Liver (tissue), 9 donors: ENCODE data around the gene SHISAL1. TPM values are rescaled to one million over a fixed set of nuclear protein-coding genes. Genes with fewer than 3 reads are reported as not detected.

ENCODE experiments used
- DNase-seq: peaks from one replicate; pipeline ENCODE4 v3.0.0-alpha.2; 2017; ENCODE audit warnings: low spot score
- H3K27ac ChIP-seq, 2 donors: one replicate each; pipeline ENCODE4 v1.7.0; 2013; ENCODE audit warnings: inconsistent platforms in 2 of 2, low read length in 2 of 2, control low read depth in 1 of 2, low read depth in 1 of 2, mild to moderate bottlenecking in 1 of 2
- H3K27me3 ChIP-seq, 4 donors: one replicate each; pipeline versions ENCODE4 v1.6.1 to v1.7.0; 2013; ENCODE audit warnings: low read length in 3 of 4, inconsistent platforms in 1 of 4, mild to moderate bottlenecking in 1 of 4, moderate library complexity in 1 of 4; ENCODE audit not compliant: control insufficient read depth in 4 of 4, insufficient read depth in 4 of 4
- H3K36me3 ChIP-seq, 4 donors: one replicate each; pipeline versions ENCODE4 v1.6.1 to v1.7.0; 2013; ENCODE audit warnings: low read length in 3 of 4, mild to moderate bottlenecking in 3 of 4, low read depth in 1 of 4, moderate library complexity in 1 of 4; ENCODE audit not compliant: control insufficient read depth in 4 of 4, insufficient read depth in 3 of 4
- H3K4me1 ChIP-seq, 4 donors: one replicate each; pipeline versions ENCODE4 v1.6.1 to v1.7.0; 2013; ENCODE audit warnings: low read length in 3 of 4, mild to moderate bottlenecking in 3 of 4, moderate library complexity in 1 of 4; ENCODE audit not compliant: control insufficient read depth in 4 of 4, insufficient read depth in 4 of 4
- H3K4me3 ChIP-seq, 3 donors: one replicate each; pipeline versions ENCODE4 v1.6.1 to v1.7.0; 2013; ENCODE audit warnings: low read length in 3 of 3, control low read depth in 1 of 3, low read depth in 1 of 3, mild to moderate bottlenecking in 1 of 3
- H3K9ac ChIP-seq, 2 donors: one replicate each; pipeline ENCODE4 v1.7.0; 2013; ENCODE audit warnings: low read length in 2 of 2, mild to moderate bottlenecking in 2 of 2, moderate library complexity in 2 of 2, control low read depth in 1 of 2, low read depth in 1 of 2
- H3K9me3 ChIP-seq, 4 donors: one replicate each; pipeline versions ENCODE4 v1.6.1 to v1.7.0; 2013; ENCODE audit warnings: low read length in 3 of 4; ENCODE audit not compliant: control insufficient read depth in 4 of 4
- ATF3 ChIP-seq: IDR thresholded peaks from 2 replicates; pipeline ENCODE4 v1.6.1; 2016; ENCODE audit warnings: antibody characterized with exemption
- CTCF ChIP-seq: fragments of 150-350 bp; IDR thresholded peaks from 2 replicates; pipeline ENCODE4 v1.5.1; 2017; ENCODE audit warnings: improper control_type of control experiment, low read depth, low read length; ENCODE audit not compliant: missing input control
- EGR1 ChIP-seq, 2 donors: IDR thresholded peaks; 2 replicates each; pipeline ENCODE4 v1.6.1; 2016 to 2018; ENCODE audit warnings: antibody characterized with exemption in 2 of 2, low read depth in 2 of 2
- FOXA1 ChIP-seq: IDR thresholded peaks from 2 replicates; pipeline ENCODE4 v1.6.1; 2016; ENCODE audit warnings: antibody characterized with exemption
- FOXA2 ChIP-seq: IDR thresholded peaks from 2 replicates; pipeline ENCODE4 v1.6.1; 2016; ENCODE audit warnings: antibody characterized with exemption
- GABPA ChIP-seq, 2 donors: IDR thresholded peaks in 1 of 2; conservative IDR thresholded peaks in 1 of 2; 2 replicates each; pipeline ENCODE4 v1.6.1; 2016; ENCODE audit warnings: antibody characterized with exemption in 2 of 2, mild to moderate bottlenecking in 1 of 2, moderate library complexity in 1 of 2
- HNF4A ChIP-seq, 2 donors: conservative IDR thresholded peaks; 2 replicates each; pipeline ENCODE4 v1.6.1; 2016; ENCODE audit warnings: antibody characterized with exemption in 2 of 2, mild to moderate bottlenecking in 2 of 2
- HNF4G ChIP-seq: IDR thresholded peaks from 2 replicates; pipeline ENCODE4 v1.6.1; 2016; ENCODE audit warnings: antibody characterized with exemption
- JUND ChIP-seq, 2 donors: IDR thresholded peaks; 2 replicates each; pipeline ENCODE4 v1.6.1; 2016; ENCODE audit warnings: antibody characterized with exemption in 2 of 2
- MAX ChIP-seq: IDR thresholded peaks from 2 replicates; pipeline ENCODE4 v1.6.1; 2016; ENCODE audit warnings: antibody characterized with exemption
- NR2F2 ChIP-seq: IDR thresholded peaks from 2 replicates; pipeline ENCODE4 v1.6.1; 2016; ENCODE audit warnings: antibody characterized with exemption
- RAD21 ChIP-seq, 2 donors: IDR thresholded peaks; 2 replicates each; pipeline ENCODE4 v1.6.1; 2016; ENCODE audit warnings: antibody characterized with exemption in 2 of 2, mild to moderate bottlenecking in 2 of 2
- REST ChIP-seq: IDR thresholded peaks from 2 replicates; pipeline ENCODE4 v1.6.1; 2016; ENCODE audit warnings: antibody characterized with exemption, mild to moderate bottlenecking
- RXRA ChIP-seq, 2 donors: IDR thresholded peaks; 2 replicates each; pipeline ENCODE4 v1.6.1; 2017 to 2018; ENCODE audit warnings: antibody characterized with exemption in 2 of 2, mild to moderate bottlenecking in 1 of 2
- SP1 ChIP-seq: IDR thresholded peaks from 2 replicates; pipeline ENCODE4 v1.6.1; 2018; ENCODE audit warnings: antibody characterized with exemption, mild to moderate bottlenecking
- TAF1 ChIP-seq: conservative IDR thresholded peaks from 2 replicates; pipeline ENCODE4 v1.6.1; 2016; ENCODE audit warnings: antibody characterized with exemption, mild to moderate bottlenecking
- YY1 ChIP-seq: IDR thresholded peaks from 2 replicates; pipeline ENCODE4 v1.6.1; 2016; ENCODE audit warnings: antibody characterized with exemption, mild to moderate bottlenecking
- ZBTB33 ChIP-seq: IDR thresholded peaks from 2 replicates; pipeline ENCODE4 v1.6.1; 2016; ENCODE audit warnings: antibody characterized with exemption
- WGBS: extraction: QIAGEN DNeasy Blood & Tissue Kit; methylation state at CpG from one replicate; pipeline ENCODE4 v1.1.7; 2013; 5-methylcytosine and 5-hydroxymethylcytosine counted together
- polyA plus RNA-seq, 2 donors: library from polyadenylated mRNA; stranded (reverse) in 1 of 2; unstranded in 1 of 2; fragments of 200-250 nt in 1 of 2; fragments of >200 nt in 1 of 2; fragmentation: Nextera tagmentation in 1 of 2; extraction: Ambion mirVana in 1 of 2; gene quantifications; one replicate each; pipeline versions ENCODE4 v1.2.1 to v1.2.3, GENCODE V29; 2013 to 2015
- total RNA-seq, 2 donors: library from RNA; depleted of rRNA; stranded (reverse); fragments of >200 nt; gene quantifications; one replicate each; pipeline ENCODE4 v1.2.3, GENCODE V29; 2014
- donor health status: healthy.
- donor health status: healthy.
- donor health status: healthy.
- donor health status: healthy.
- donor health status: healthy.

Gene SHISAL1
- total and polyA plus RNA-seq, 4 donors = 0.07 to 0.17 (median 0.13) TPM

- no peaks in the 10 kb centered on the region for H3K9me3 ChIP-seq
- DNase-seq = no peak
- H3K9ac ChIP-seq = no peak overlapping the region
- no peak for TF ChIP-seq HNF4A (conservative IDR thresholded peaks at IDR 0.05)
- TF ChIP-seq HNF4G = no peak
- no peak for TF ChIP-seq RAD21 (IDR thresholded peaks at IDR 0.05)
- no peak for TF ChIP-seq RXRA (IDR thresholded peaks at IDR 0.05)
- TF ChIP-seq ATF3 = no peak
- TF ChIP-seq REST = no peak
- no peak for TF ChIP-seq ZBTB33
- no peak for TF ChIP-seq YY1
- no peak for TF ChIP-seq MAX
- no peak for TF ChIP-seq EGR1 (IDR thresholded peaks at IDR 0.05; ENCODE audit: low read depth in 2 of 2)
- TF ChIP-seq NR2F2 = no peak
- no peak for TF ChIP-seq TAF1
- no peak for TF ChIP-seq FOXA2
- no peak for TF ChIP-seq JUND (IDR thresholded peaks at IDR 0.05)
- H3K27ac ChIP-seq = no peak overlapping the region
- WGBS = 4% methylated on average over 103 of the region's 103 CpGs
- H3K36me3 ChIP-seq = no peaks in the 10 kb centered on the region
- peak overlapping the region in 1 of 3 donors; percentile 39 for H3K4me3 ChIP-seq
- H3K27me3 ChIP-seq = peaks cover 0 to 9% (median under 1%) of the 10 kb centered on the region in 4 donors
- peaks cover 0 to 16% (median 2%) of the 10 kb centered on the region in 4 donors for H3K4me1 ChIP-seq
These were observed 18.3 kb upstream of the SHISAL1 start for GRCh38 chr22:44330744-44331660.

GRCh38 chr22:44330188-44330743, 17.5 kb upstream of the SHISAL1 start:
- Histone ChIP-seq H3K4me3 (no peak overlapping the region), H3K27ac (no peak overlapping the region), H3K9ac (no peak overlapping the region), H3K27me3 (peaks cover 0 to 9% (median under 1%) of the 10 kb centered on the region in 4 donors), H3K9me3 (no peaks in the 10 kb centered on the region), H3K36me3 (no peaks in the 10 kb centered on the region), H3K4me1 (peaks cover 2 to 21% (median 3%) of the 10 kb centered on the region in 4 donors)
- DNase-seq = no peak
- 28% methylated on average over 12 of the region's 12 CpGs for WGBS
- TF ChIP-seq RAD21 (IDR thresholded peaks at IDR 0.05) (no peak), GABPA (IDR thresholded peaks at IDR 0.05 in 1 of 2, conservative IDR thresholded peaks at IDR 0.05 in 1 of 2) (no peak), RXRA (IDR thresholded peaks at IDR 0.05) (no peak), FOXA1 (no peak), CTCF (no peak), YY1 (no peak), ZBTB33 (no peak), SP1 (no peak)
